ENCODE data around the gene ZNF385D.

Gene ZNF385D

DNA sequence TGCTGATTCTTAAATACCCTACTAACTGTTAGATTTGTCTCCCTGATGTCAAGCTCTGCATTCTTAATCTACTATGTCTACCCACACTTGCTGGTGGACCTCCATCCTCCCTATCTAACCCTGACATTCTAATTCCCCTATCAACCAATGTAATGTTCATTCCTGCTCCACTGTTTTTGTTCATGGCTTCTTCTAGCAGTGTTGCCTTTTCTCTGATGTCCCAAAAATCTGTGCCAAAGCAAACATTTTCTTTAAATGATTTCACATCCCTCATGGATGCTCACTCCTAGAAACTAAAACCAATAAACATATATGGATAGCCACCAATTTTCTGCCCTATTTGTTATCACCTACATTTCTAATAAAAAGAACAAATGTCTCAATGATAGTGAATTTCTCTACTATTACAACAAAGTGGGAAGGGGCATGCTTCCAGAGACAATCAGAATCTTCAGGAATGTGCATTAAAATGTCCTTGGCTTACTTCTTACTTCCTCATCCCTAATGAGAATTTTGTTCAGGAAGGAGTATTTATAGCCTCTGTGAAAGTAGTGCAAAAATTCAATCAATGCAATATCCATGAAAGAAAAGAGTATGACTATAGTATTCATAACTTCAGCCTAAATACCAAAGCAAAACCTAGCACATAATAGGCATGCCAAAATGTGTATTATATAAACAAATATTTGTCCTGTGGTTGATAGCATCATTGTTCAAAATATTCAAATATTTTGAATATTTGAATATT, 273.3 kb downstream of the ZNF385D start:
- H3K36me3 ChIP-seq (ENCODE audit: insufficient read depth, low read length): no peaks in the 10 kb centered on the region
- H3K4me1 ChIP-seq (ENCODE audit: insufficient read depth, low read length): no peaks in the 10 kb centered on the region
- H3K9ac ChIP-seq (ENCODE audit: low read depth, low read length): no peak overlapping the region
- H3K9me3 ChIP-seq (ENCODE audit: control insufficient read depth, insufficient read depth, low read length): no peaks in the 10 kb centered on the region

DNA sequence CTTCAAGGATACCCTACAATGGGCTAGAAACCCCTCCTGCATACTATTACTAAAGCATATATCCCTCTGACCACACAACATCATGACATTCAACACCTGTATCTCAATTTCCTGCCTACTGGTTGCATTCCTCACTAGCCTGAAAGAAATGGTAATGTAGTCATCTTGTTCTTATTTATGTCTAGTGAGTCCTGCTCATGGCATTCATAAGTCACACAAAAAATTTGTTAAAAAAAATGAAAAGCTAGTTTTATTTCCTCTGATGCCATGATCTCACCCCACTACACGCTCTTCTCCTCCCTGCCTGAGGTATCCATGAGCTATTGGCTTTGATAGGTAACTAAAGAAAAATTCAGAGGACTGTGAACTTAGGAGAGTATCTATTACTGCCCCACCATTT, 284.5 kb downstream of the ZNF385D start:
- H3K36me3 ChIP-seq (ENCODE audit: insufficient read depth, low read length): no peaks in the 10 kb centered on the region
- H3K4me1 ChIP-seq (ENCODE audit: insufficient read depth, low read length): no peaks in the 10 kb centered on the region

DNA sequence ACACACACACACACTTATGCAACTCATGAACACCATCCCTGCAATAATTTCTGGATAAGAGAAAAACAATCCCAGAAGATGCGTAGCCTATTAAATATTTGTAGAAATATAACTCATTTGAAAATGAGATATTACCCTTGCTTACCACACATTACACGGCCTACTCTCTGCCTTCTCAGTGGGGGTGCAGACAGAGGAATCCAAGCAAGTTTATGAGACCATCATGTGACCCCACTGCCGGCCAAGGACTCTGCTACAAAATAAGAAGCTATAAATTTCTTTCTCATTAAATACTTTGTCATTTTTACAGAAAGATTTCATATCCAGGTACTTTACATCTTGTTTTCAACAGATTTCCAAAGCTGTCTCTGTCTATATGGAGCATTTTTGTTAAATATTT, 286.3 kb downstream of the ZNF385D start:
- H3K36me3 ChIP-seq (ENCODE audit: insufficient read depth, low read length): no peaks in the 10 kb centered on the region
- H3K9me3 ChIP-seq (ENCODE audit: control insufficient read depth, insufficient read depth, low read length): no peaks in the 10 kb centered on the region
- no peak overlapping the region for H3K9ac ChIP-seq (ENCODE audit: low read depth, low read length)
- H3K4me1 ChIP-seq (ENCODE audit: insufficient read depth, low read length): no peaks in the 10 kb centered on the region

More for the DNA sequence above, 284.5 kb downstream of the ZNF385D start:
- Histone ChIP-seq H3K9ac (ENCODE audit: low read depth, low read length) (no peak overlapping the region), H3K9me3 (ENCODE audit: control insufficient read depth, insufficient read depth, low read length) (no peaks in the 10 kb centered on the region)

DNA sequence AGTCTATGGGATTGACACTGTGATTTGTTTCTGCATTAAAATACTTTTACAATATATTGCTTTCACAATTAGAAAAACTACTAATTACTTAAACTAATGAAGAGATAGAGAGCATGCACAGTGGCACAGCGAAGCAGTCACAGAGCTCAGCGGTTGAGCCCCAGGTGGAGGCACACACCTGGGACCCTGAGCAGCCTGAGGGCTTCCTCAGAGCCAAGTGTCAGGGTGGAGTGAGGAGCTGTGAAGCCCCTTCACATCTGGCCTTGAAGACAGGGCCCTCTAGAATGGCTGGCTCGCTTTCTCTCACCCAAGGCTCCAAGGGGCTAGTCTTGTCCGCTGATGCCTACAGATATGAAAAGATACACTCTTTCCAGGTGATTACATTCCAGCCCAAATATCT, 287.7 kb downstream of the ZNF385D start:
- Histone ChIP-seq H3K9ac (ENCODE audit: low read depth, low read length) (no peak overlapping the region), H3K4me1 (ENCODE audit: insufficient read depth, low read length) (no peaks in the 10 kb centered on the region), H3K9me3 (ENCODE audit: control insufficient read depth, insufficient read depth, low read length) (no peaks in the 10 kb centered on the region), H3K36me3 (ENCODE audit: insufficient read depth, low read length) (no peaks in the 10 kb centered on the region)

DNA sequence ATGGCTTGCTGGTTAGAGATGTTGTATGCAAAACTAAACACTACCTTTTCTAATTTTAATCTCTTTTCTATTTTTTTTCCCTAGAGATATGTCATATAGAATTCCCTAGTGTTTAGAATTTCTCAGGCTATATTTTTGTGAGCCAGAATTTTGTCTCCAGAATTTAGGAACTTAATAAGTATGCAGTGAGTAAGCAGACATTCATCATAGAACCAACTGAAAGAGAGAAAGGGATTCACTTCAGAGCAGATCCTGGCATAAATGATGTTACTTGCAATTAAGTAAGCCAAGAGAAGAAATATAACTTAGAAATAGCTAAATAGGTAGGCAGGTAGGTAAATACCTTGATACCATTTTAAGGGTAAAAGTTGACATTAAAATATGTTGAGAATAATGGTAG, 288.9 kb downstream of the ZNF385D start:
- Histone ChIP-seq H3K36me3 (ENCODE audit: insufficient read depth, low read length) (no peaks in the 10 kb centered on the region), H3K9ac (ENCODE audit: low read depth, low read length) (no peak overlapping the region), H3K4me1 (ENCODE audit: insufficient read depth, low read length) (no peaks in the 10 kb centered on the region), H3K9me3 (ENCODE audit: control insufficient read depth, insufficient read depth, low read length) (no peaks in the 10 kb centered on the region)

DNA sequence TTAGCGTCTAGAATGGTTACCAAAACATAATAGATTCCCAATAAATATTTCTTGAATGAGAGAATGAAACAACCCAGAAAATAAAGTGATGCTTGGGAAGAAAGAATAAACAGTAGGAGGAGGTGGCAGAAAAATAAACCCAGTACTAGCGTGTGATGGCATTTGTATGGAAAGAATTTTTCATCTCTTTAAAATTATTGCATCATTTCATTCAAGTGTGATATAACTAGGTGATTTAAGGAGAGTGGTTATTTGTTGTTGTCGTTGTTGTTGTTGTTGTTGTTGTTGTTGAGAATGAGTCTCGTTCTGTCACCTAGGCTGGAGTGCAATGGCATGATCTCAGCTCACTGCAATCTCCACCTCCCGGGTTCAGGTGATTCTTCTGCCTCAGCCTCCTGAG, 293.9 kb downstream of the ZNF385D start:
- Histone ChIP-seq H3K36me3 (ENCODE audit: insufficient read depth, low read length) (no peaks in the 10 kb centered on the region), H3K9ac (ENCODE audit: low read depth, low read length) (no peak overlapping the region), H3K4me1 (ENCODE audit: insufficient read depth, low read length) (no peaks in the 10 kb centered on the region), H3K9me3 (ENCODE audit: control insufficient read depth, insufficient read depth, low read length) (no peaks in the 10 kb centered on the region)

DNA sequence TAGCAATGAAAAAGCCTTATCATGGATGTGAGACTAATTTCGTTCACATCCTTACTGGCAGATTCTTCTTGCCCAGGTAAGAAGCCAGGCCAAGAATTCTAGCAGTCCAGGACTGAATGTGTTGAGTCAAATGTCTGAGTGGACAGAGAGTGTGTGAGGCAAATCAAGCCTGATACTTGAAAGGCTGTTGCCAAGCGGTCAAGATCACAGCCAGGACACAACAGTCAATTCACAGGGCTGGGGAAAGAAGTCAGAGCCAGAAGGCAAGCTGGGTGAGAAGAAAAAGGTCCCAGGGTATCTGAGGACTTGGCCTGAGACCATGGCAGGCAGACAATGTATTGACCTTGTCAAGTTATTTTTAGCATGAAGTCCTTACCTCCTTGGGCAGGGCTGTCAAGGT, 301.3 kb downstream of the ZNF385D start:
- Histone ChIP-seq H3K4me1 (ENCODE audit: insufficient read depth, low read length) (no peaks in the 10 kb centered on the region), H3K9me3 (ENCODE audit: control insufficient read depth, insufficient read depth, low read length) (no peaks in the 10 kb centered on the region), H3K9ac (ENCODE audit: low read depth, low read length) (no peak overlapping the region), H3K36me3 (ENCODE audit: insufficient read depth, low read length) (no peaks in the 10 kb centered on the region)

DNA sequence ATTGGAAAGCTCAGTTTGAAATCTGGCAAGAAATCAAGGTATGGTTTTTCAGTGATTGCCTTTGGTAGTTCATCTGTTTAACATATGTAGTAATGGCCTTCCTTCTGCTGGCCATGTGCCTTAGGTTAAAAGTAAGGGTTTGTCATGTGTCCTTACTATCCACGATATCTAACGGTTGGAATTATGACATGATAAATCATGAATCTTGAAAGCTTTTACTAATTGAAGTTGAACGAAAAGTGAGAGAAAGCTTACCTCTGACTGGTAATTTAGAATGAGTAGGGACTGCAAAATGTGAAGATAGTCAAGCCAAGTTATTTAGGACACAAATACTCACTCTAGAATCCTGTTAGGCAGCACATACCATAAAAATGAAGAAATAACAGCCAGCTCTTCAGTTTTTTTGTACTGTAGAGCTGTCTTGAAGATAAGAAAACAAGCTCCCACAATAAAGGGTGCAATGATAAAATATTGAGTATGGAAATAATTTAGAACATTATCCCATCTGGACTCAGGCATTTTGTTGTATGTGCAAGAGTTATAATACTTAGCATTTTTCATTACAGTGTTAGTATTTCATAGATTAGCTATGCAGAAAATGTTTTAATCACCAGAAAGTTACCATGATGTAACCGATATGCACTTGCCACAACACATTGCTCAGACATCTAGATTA, 303.4 kb downstream of the ZNF385D start:
- Histone ChIP-seq H3K9me3 (ENCODE audit: control insufficient read depth, insufficient read depth, low read length) (no peaks in the 10 kb centered on the region), H3K4me1 (ENCODE audit: insufficient read depth, low read length) (no peaks in the 10 kb centered on the region), H3K36me3 (ENCODE audit: insufficient read depth, low read length) (no peaks in the 10 kb centered on the region), H3K9ac (ENCODE audit: low read depth, low read length) (no peak overlapping the region)

DNA sequence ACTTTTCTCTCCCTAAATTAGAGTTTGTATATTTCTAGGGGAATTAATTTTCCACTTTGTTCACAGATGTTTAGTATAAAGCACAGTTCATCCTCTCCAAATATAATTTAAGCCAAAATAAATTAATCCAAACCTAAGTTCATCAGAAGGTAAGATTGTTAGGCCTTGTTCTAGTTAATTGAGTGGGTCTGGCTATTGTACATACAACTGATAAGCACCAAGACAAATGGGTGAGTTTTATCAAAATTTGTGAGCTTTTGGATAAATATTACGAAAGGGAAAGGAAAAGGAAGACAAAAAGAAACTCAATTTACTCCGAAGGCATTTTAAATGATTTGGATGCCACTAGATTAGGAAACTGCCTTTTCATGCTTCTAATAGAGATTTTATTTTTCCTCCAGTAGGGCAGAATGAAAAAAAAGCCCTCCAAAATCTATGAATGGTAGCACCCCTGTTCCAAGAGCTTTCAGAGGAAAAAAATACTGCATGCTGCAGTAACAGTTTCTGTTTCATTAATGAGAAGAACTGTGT, 304.0 kb downstream of the ZNF385D start:
- Histone ChIP-seq H3K36me3 (ENCODE audit: insufficient read depth, low read length) (no peaks in the 10 kb centered on the region), H3K9ac (ENCODE audit: low read depth, low read length) (no peak overlapping the region), H3K9me3 (ENCODE audit: control insufficient read depth, insufficient read depth, low read length) (no peaks in the 10 kb centered on the region), H3K4me1 (ENCODE audit: insufficient read depth, low read length) (no peaks in the 10 kb centered on the region; the same call in 1 of the 2 replicates)

DNA sequence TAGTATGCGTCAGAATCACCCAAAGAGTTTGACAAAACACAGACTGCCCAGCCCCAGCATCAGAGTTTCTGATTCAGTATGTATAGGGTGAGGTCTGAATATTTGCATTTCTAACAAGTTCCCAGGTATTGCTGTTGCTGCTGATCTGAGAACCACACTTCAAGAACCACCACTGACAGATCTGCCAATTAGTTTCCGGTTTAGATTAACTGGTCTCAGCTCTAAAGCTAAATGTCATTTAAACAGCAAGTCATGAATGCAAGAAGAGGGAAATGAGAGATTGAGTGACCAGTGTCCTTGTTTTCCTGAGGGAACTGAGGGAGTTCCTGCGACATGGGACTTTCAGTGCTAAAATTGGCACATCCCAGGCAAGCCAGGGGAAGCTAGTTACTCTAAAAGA, 305.0 kb downstream of the ZNF385D start:
- H3K9me3 ChIP-seq (ENCODE audit: control insufficient read depth, insufficient read depth, low read length): no peaks in the 10 kb centered on the region
- no peaks in the 10 kb centered on the region; the same call in 1 of the 2 replicates for H3K4me1 ChIP-seq (ENCODE audit: insufficient read depth, low read length)
- H3K36me3 ChIP-seq (ENCODE audit: insufficient read depth, low read length): no peaks in the 10 kb centered on the region
- H3K9ac ChIP-seq (ENCODE audit: low read depth, low read length): no peak overlapping the region

DNA sequence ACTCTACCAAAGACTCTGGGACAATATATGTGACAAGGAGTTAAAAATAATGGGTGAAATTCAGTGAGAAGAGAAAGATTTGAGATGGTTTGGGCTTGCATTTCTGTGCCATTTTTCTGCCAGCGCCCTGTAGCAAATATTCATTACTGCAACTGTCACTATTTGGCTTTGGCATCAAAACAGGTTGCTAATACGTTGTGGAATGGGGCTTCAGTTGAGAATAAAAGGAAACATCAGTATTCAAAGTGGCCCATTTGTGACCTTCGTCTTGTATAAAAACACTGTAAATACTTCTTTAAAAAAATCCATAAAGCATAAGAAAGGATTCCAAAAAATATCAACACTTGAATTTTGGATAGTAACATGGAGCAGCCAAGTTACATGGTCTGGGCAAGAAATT, 309.2 kb downstream of the ZNF385D start:
- H3K9ac ChIP-seq (ENCODE audit: low read depth, low read length): no peak overlapping the region
- H3K36me3 ChIP-seq (ENCODE audit: insufficient read depth, low read length): no peaks in the 10 kb centered on the region
- no peaks in the 10 kb centered on the region for H3K9me3 ChIP-seq (ENCODE audit: control insufficient read depth, insufficient read depth, low read length)
- peaks cover 3% of the 10 kb centered on the region; the same call in 1 of the 2 replicates for H3K4me1 ChIP-seq (ENCODE audit: insufficient read depth, low read length)

DNA sequence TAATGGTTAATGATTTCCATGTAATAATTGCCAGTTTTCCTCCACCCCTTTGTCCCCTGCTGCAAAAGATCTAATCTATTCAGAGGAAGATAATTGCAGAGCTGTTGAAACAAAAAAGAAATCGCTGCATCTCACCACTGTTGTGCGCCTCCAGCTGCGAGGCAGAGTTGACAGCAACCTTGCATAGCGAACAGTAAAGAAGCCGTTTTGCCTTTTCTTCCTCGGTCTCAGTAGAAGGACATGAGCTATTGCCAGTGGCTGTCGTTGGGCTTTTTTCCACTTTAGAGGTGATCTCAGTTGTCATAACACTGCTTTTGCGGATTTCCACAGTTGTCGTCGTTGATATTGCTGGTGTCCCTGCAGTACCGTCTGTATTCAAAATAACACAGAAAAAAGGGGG, 314.2 kb downstream of the ZNF385D start:
- H3K36me3 ChIP-seq (ENCODE audit: insufficient read depth, low read length): no peaks in the 10 kb centered on the region
- no peak overlapping the region for H3K9ac ChIP-seq (ENCODE audit: low read depth, low read length)
- no peaks in the 10 kb centered on the region for H3K9me3 ChIP-seq (ENCODE audit: control insufficient read depth, insufficient read depth, low read length)
- peaks cover 3% of the 10 kb centered on the region; the same call in 1 of the 2 replicates for H3K4me1 ChIP-seq (ENCODE audit: insufficient read depth, low read length)

DNA sequence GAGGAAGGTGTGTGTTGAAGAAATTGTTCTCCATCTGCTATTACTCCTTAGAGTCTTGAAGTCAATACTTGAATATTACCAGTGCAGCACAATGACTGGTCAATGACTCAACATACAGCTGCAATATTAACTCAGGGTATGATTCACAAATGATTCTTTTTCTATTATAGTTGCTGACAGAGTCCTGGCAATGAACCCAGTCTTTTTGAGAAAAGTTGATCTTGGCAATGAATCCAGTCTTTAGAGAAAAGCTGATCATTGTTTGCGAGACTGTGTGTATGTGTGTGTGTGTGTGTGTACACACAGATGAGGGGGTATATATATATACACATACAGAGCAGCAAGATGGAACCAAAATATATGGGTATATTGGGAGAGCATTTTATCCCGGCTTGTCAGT, 315.1 kb downstream of the ZNF385D start:
- no peaks in the 10 kb centered on the region for H3K36me3 ChIP-seq (ENCODE audit: insufficient read depth, low read length)
- peaks cover 3% of the 10 kb centered on the region; the same call in 1 of the 2 replicates for H3K4me1 ChIP-seq (ENCODE audit: insufficient read depth, low read length)
- no peak overlapping the region for H3K9ac ChIP-seq (ENCODE audit: low read depth, low read length)
- H3K9me3 ChIP-seq (ENCODE audit: control insufficient read depth, insufficient read depth, low read length): no peaks in the 10 kb centered on the region

DNA sequence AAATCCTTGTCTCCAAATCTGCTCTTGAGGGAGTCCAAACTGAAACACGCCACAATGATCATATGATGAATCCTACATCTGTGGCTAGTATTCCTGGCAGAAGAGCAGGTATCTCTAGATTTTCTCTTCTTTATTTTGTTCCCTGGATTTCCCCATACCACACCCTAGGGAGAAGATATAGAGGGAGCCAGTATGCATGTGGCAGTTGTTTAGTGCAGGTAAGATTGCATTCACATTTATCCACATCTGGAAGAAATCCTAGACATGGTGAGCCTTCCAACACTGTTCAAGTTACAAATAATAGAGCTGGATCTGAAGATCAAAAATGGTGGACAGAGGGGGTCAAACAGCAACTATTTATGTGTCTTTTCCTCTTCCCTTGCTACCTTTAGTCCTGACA, 316.7 kb downstream of the ZNF385D start:
- H3K9me3 ChIP-seq (ENCODE audit: control insufficient read depth, insufficient read depth, low read length): no peaks in the 10 kb centered on the region
- peaks cover 3% of the 10 kb centered on the region; the same call in 1 of the 2 replicates for H3K4me1 ChIP-seq (ENCODE audit: insufficient read depth, low read length)
- H3K36me3 ChIP-seq (ENCODE audit: insufficient read depth, low read length): no peaks in the 10 kb centered on the region
- no peak overlapping the region for H3K9ac ChIP-seq (ENCODE audit: low read depth, low read length)

DNA sequence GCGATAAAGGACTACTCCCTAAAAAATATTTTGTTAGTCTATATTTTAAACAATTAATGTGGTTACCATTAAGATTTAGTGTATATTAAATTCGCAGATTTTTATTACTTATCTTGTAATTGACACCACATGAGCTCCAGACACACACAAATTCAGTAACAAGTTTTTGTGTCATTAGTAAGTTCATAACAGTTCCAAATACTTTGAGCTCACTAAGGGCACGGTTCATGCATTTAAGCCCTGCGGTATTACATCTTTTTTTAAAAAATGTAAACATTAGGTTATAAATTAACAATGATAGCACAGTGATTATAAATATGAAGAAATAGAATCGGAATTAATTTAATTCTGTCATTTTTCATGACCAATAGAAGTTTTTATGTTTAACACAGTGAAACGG, 317.3 kb downstream of the ZNF385D start:
- H3K4me1 ChIP-seq (ENCODE audit: insufficient read depth, low read length): peaks cover 3% of the 10 kb centered on the region; the same call in 1 of the 2 replicates
- H3K9me3 ChIP-seq (ENCODE audit: control insufficient read depth, insufficient read depth, low read length): no peaks in the 10 kb centered on the region
- no peak overlapping the region for H3K9ac ChIP-seq (ENCODE audit: low read depth, low read length)
- H3K36me3 ChIP-seq (ENCODE audit: insufficient read depth, low read length): no peaks in the 10 kb centered on the region

Data from ES-I3 (cell line).